BLaER1 (cell line): ENCODE results near the gene RECK.

Experiments used
- H3K27ac ChIP-seq: shearing (Covaris generic); formaldehyde crosslinking; 2 replicates; pipeline ENCODE4 v1.8.1; 2022
- H3K27me3 ChIP-seq: shearing (Covaris generic); formaldehyde crosslinking; 2 replicates; pipeline ENCODE4 v1.8.1; 2022
- H3K36me3 ChIP-seq: shearing (Covaris generic); formaldehyde crosslinking; 2 replicates; pipeline ENCODE4 v1.8.1; 2022
- H3K4me1 ChIP-seq: shearing (Covaris generic); formaldehyde crosslinking; 2 replicates; pipeline ENCODE4 v1.8.1; 2022
- H3K4me2 ChIP-seq: shearing (Covaris generic); formaldehyde crosslinking; 2 replicates; pipeline ENCODE4 v1.8.1; 2022
- H3K4me3 ChIP-seq: shearing (Covaris generic); formaldehyde crosslinking; 2 replicates; pipeline ENCODE4 v1.8.1; 2022
- H3K9ac ChIP-seq: shearing (Covaris generic); formaldehyde crosslinking; 2 replicates; pipeline ENCODE4 v1.8.1; 2022
- H3K9me3 ChIP-seq: shearing (Covaris generic); formaldehyde crosslinking; 2 replicates; pipeline ENCODE4 v1.8.1; 2022
- H4K20me1 ChIP-seq: shearing (Covaris generic); formaldehyde crosslinking; 2 replicates; pipeline ENCODE4 v1.8.1; 2022
- Cebpa-rat ChIP-seq: shearing (Covaris generic); IDR thresholded peaks from 2 replicates; pipeline ENCODE4 v1.8.1; 2022

The RECK gene

DNA sequence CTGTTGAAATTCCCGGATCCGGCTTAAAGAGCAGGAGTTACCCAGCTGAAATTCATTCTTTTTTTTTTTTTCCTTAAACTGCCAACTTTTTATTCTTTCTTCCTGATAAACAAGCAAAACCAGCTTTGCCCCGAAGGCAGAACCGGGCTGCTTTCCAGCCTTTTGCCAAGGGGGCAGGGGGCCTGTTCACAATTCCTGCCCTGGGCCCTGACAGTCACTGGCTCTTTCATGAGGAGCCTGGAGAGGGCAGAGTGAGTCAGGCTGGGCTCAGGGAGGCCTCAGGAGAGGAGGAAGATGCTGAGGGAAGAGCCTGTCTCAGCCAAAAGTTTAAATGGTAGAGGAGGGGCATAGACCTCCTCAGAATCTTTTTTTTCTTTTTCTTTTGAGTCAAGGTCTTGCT lies 104.6 kb downstream of the RECK start:
- Histone ChIP-seq H3K4me3 (no peak overlapping the region), H3K36me3 (peaks cover 19% of the 10 kb centered on the region), H3K27ac (peak overlapping the region; percentile 85), H3K27me3 (no peaks in the 10 kb centered on the region), H3K4me2 (peak overlapping the region; percentile 89), H3K4me1 (peaks cover 81% of the 10 kb centered on the region), H4K20me1 (no peaks in the 10 kb centered on the region), H3K9ac (no peak overlapping the region), H3K9me3 (peaks cover 11% of the 10 kb centered on the region)
- TF ChIP-seq Cebpa-rat = no peak

DNA sequence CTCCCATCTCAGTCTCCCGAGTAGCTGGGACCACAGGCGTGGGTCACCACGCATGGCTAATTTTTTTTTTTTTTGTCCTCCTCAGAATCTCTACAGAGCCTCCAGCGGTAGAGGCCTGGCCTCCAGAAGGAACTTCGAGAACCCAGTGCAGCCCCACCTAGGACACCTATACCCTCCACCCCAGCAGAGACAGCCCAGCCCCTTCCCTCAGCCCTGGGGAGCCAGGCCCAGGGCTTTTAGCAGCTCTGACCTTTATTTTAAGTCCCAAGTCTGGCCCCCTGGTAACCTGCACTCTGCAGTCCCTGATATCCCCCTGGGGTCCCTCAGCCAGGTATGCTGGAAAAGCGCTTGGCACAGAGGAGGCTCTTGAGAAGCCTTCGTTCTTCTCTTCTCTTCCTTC lies 105.0 kb downstream of the RECK start:
- peaks cover 19% of the 10 kb centered on the region for H3K36me3 ChIP-seq
- H3K27ac ChIP-seq = peak overlapping the region; percentile 85
- no peaks in the 10 kb centered on the region for H3K27me3 ChIP-seq
- H4K20me1 ChIP-seq = no peaks in the 10 kb centered on the region
- H3K4me1 ChIP-seq = peaks cover 81% of the 10 kb centered on the region
- peak overlapping the region; percentile 89 for H3K4me2 ChIP-seq
- no peak for TF ChIP-seq Cebpa-rat
- no peak overlapping the region for H3K4me3 ChIP-seq
- peak overlapping the region; percentile 72 for H3K9ac ChIP-seq
- peaks cover 11% of the 10 kb centered on the region for H3K9me3 ChIP-seq

DNA sequence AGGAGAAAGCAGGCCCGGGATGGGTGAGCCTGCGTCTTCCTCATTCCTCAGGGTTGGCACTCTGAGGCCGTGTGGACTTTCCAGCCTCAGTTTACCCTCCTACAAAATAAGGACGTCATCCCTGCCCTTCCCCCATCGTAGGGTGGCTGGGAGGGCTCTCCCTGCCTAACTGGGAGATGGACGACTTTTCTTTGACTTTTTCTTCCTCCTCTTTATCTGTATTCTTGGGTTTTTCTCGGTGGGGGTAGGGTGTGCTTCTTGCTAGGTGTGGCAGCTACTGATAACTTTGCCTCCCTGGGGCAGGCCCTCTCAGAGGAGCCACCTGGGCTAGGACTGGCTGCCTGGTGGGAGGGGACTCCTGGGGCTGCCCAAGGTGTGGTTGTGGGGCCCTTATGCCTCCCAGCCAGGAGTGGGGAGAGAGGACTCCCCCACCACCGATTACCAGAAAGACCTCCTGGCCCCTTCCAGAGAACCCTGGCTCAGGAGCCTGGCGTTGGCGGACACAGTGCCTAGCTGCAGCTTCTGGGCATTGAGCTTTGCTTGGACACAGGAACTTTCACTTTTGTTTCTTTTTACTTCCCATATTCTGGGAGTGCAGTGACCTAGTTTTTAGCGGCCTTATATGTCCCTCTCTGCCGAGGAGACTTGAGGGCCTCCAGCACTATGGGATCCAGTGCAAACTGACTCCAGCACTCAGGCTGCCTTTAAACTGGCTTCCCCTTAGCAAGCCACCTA lies 106.0 kb downstream of the RECK start:
- Histone ChIP-seq H3K27me3 (no peaks in the 10 kb centered on the region), H3K4me1 (peaks cover 78% of the 10 kb centered on the region), H4K20me1 (no peaks in the 10 kb centered on the region), H3K9me3 (peaks cover 11% of the 10 kb centered on the region), H3K36me3 (peaks cover 23% of the 10 kb centered on the region), H3K4me3 (peak overlapping the region; percentile 45), H3K4me2 (peak overlapping the region; percentile 89), H3K27ac (peak overlapping the region; percentile 85), H3K9ac (peak overlapping the region; percentile 72)
- no peak for TF ChIP-seq Cebpa-rat

DNA sequence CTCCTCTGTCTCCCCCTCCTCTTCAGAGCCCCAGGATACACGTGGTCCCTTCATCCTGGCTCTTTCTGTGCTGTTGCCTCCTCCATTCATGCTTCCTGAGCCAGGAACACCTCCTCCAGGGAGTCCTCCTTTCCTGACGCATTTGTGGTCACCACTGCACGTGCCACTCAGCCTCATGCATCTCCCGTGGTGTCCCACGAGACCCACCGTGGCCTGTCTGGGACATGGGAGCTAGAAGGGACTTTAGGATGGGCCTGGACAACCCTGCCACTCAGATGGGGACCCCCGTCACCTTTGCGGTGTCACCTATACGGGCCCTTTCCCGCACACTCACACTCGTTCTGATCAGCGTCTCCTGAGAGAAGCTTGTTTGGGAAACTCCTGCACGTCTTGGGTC lies 106.5 kb downstream of the RECK start:
- Histone ChIP-seq H3K36me3 (peaks cover 29% of the 10 kb centered on the region), H3K4me3 (peak overlapping the region; percentile 45; the same call in 1 of the 2 replicates), H3K4me1 (peaks cover 78% of the 10 kb centered on the region), H3K9ac (peak overlapping the region; percentile 72), H4K20me1 (no peaks in the 10 kb centered on the region), H3K27ac (peak overlapping the region; percentile 85), H3K4me2 (peak overlapping the region; percentile 89), H3K9me3 (peaks cover 11% of the 10 kb centered on the region), H3K27me3 (no peaks in the 10 kb centered on the region)
- TF ChIP-seq Cebpa-rat = no peak

DNA sequence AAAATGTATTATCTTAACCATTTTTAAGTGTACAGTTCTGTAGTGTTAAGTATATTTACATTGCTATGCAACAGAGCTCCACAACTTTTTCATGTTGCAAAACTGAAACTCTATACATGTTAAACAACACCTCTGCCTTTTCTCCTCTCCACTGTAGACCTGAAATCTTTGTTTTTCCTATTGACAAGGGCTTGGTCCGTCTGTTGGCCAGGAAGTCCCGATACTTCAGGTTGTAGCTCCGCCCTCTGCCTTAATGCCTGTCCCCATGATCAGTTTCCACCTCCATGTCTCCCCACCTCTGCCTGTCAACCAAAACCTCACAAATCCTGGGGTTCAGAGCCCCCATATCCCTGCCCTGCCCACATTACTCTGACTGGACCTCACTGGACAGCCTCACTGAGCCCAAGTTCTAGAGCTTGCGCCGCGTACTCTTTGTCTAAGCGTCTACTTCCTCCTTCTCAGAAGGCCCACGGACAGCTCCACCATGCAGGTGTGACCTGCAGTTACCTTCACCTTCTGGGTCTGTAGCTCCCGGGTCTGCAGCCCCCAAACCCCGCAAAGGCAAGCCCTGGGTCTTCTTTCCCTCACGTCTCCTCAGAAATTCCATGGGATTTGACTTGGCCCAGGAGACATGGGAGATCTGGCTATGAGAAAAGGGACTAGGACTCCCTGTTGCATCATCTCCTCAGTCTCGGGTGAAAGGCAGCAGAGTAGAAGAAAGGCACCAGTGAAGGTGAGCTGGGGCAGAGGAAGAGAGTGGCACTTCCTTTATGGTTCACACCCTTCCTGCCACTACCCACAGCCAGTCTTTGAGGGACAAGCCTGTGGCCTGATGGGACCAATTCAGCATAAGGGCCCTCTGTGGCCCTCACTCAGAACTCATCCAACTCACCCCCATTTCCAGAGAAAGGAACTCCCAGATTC lies 107.9 kb downstream of the RECK start:
- TF ChIP-seq Cebpa-rat = 0 out of 2 replicates have a peak, but pooled peaks have one; percentile 31
- Histone ChIP-seq H3K4me3 (no peak overlapping the region), H3K9me3 (peaks cover 11% of the 10 kb centered on the region), H4K20me1 (no peaks in the 10 kb centered on the region), H3K9ac (no peak overlapping the region), H3K36me3 (peaks cover 31% of the 10 kb centered on the region), H3K4me1 (peaks cover 78% of the 10 kb centered on the region), H3K4me2 (peak overlapping the region; percentile 41), H3K27me3 (no peaks in the 10 kb centered on the region), H3K27ac (peak overlapping the region; percentile 85)

DNA sequence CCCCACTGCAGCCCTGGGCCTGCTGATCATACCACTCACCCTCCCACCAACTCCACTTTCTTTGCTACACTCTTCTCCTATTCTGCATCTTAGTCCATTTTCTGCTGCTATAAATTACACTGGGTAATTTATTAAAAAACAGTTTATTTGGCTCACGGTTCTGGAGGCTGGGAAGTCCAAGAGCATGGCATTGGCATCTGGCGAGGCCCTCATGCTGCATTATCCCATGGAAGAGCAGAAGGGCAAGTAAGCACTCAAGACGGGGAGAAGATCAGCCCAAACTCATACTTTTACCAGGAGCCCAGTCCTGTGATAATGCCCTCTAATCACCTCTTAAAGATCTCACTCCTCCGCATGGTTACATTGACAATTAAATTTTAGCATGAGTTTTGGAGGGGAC lies 109.3 kb downstream of the RECK start:
- Histone ChIP-seq H3K4me1 (peaks cover 78% of the 10 kb centered on the region), H3K9ac (no peak overlapping the region), H3K9me3 (peaks cover 11% of the 10 kb centered on the region), H3K27me3 (no peaks in the 10 kb centered on the region), H4K20me1 (no peaks in the 10 kb centered on the region), H3K36me3 (peaks cover 31% of the 10 kb centered on the region), H3K4me3 (no peak overlapping the region), H3K4me2 (no peak overlapping the region), H3K27ac (no peak overlapping the region)
- no peak for TF ChIP-seq Cebpa-rat

DNA sequence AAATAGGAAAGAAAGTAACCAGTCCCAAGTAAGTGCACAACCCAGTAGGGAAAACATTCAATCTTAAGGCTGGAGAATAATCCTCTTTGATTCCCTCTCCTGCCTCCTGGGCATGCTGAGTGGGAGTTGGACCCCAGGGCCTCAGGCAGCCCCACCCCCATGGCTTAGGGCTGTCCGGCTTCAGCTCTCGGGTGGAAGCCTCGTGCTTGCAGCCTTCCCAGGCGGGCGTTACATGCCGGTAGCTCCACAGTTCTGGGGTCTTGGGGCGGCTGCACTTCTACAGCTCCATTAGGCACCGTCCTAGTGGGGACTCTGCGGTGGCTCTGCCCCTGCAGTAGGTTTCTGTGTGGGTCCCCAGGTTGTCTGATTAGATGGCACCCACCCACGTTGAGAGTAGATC lies 109.9 kb downstream of the RECK start:
- Histone ChIP-seq H3K4me1 (peaks cover 78% of the 10 kb centered on the region), H3K4me2 (no peak overlapping the region)

DNA sequence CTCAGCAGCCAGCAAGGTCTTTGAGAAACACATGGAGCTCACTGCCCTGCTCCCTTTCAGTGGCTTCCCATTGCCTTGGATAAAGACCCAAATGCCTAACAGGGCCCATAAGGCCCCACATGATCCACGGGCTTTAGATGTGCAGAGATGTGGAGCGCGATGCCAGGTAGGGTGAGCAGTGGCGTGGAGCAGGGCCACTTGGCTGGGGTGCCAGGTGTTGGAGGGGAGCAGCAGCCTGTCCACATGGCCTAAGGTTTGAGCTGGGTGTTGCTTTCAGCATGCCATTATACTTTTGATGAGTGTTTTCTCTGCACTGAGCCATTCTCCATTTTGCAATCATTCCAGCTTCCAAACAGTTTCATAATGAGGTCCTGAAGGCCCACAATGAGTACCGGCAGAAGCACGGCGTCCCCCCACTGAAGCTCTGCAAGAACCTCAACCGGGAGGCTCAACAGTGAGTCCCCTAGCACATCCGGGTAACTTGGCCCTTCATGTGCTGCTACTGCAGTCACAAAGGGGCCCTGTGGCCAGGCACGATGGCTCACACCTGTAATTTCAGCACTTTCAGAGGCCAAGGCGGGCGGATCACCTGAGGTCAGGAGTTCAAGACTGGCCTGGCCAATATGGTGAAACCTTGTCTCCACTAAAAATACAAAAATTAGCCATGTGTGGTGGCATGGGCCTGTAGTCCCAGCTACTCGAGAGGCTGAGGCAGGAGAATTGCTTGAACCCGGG lies 110.9 kb downstream of the RECK start:
- Histone ChIP-seq H3K4me3 (no peak overlapping the region), H3K9ac (no peak overlapping the region), H4K20me1 (no peaks in the 10 kb centered on the region), H3K27ac (peak overlapping the region; percentile 10; the same call in 1 of the 2 replicates), H3K27me3 (no peaks in the 10 kb centered on the region), H3K9me3 (peaks cover 11% of the 10 kb centered on the region), H3K4me1 (peaks cover 78% of the 10 kb centered on the region), H3K36me3 (peaks cover 31% of the 10 kb centered on the region), H3K4me2 (no peak overlapping the region)
- no peak for TF ChIP-seq Cebpa-rat

More for the DNA sequence above, 109.9 kb downstream of the RECK start:
- no peak overlapping the region for H3K4me3 ChIP-seq
- no peak for TF ChIP-seq Cebpa-rat
- no peaks in the 10 kb centered on the region for H3K27me3 ChIP-seq
- no peaks in the 10 kb centered on the region for H4K20me1 ChIP-seq
- H3K36me3 ChIP-seq = peaks cover 31% of the 10 kb centered on the region
- H3K9ac ChIP-seq = no peak overlapping the region
- 0 out of 2 replicates have a peak overlapping the region, but pooled peaks have one; percentile 16 for H3K27ac ChIP-seq
- H3K9me3 ChIP-seq = peaks cover 11% of the 10 kb centered on the region

DNA sequence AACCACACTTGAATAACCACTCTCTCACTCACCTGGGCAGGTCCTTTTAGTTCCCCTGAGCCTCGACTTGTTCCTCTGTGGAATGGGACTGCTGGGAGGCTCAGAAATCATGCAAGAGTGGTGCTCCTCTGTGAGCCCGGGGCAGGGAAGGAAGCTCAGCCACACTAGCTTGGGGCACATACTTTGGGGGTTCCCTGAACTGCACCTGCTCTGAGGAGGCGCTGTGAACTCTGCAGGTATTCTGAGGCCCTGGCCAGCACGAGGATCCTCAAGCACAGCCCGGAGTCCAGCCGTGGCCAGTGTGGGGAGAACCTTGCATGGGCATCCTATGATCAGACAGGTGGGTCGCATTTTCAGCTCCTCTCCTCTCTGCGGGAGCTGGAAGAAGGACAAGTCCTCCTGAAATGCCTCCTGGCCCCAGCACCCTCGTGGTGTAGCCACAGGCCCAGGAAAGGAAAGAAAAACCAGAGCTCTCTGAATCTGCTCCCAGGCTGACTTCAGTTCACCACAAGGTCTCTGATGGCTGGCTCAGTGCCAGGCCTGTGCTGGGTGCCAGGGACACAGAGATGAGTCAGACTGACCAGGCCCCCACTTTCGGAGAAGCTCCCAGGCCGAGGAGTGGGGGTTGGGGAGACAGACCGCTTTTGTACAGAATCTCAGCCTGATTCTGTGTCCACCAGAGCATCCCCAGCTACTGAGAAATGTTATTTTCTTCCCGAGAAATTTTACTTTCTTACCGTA lies 111.8 kb downstream of the RECK start:
- Histone ChIP-seq H3K4me2 (peak overlapping the region; percentile 91), H3K36me3 (peaks cover 31% of the 10 kb centered on the region), H3K9ac (no peak overlapping the region; the same call in 1 of the 2 replicates), H3K27ac (peak overlapping the region; percentile 50), H3K27me3 (no peaks in the 10 kb centered on the region), H4K20me1 (no peaks in the 10 kb centered on the region), H3K4me3 (no peak overlapping the region), H3K4me1 (peaks cover 78% of the 10 kb centered on the region), H3K9me3 (peaks cover 11% of the 10 kb centered on the region)
- no peak for TF ChIP-seq Cebpa-rat
